GM19372 (cell line): ENCODE data around the gene SLC9A1.
"Not testable (repeated sequence)": the region's sequence is repeated elsewhere in the genome, so short reads cannot be mapped to it uniquely, and the experiment has no call there.

Source experiments
- ATAC-seq: cut with Tn5 transposase; IDR thresholded peaks from one replicate; pipeline ENCODE4 v1.9.1; 2021; ENCODE audit warnings: mild to moderate bottlenecking, low read depth, moderate library complexity; ENCODE audit not compliant: unreplicated experiment

The SLC9A1 gene

DNA sequence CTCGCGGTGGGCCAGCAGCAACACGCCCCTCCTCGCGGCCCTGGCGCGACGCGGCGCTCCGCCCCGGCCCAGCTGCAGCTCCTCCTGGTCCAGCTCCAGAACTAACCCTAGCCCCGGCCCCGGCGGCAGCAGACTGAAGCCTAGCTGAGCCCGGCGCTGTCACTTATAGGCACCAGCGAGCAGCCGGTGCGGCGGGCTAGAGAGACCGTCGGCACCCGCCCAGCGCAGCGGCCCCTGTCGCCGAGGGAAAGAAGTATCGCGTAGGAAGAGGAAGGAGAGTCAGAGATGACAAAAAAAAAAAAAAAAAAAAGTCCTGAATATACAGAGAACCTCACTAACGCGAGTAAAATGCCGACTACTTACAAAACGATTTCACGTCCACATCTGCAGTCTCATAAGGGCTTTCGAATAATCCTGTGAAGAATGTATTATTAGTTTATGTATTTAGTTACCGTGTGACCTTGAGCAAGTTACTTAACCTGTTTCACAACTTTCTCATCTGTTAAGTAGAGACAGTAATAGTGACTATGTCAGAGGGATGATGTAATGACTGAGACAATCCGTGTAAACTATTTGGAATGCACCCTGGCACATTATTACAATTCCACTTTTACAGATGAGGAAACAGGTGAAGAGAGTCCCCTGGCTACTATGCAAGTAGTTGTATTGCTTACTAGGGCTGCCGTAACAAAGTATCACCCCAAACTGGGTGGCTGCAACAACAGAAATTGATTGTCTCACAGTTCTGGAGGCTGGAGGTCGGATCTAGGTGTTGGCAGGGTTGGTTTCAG lies at the start of gene SLC9A1:
TSS of gene SLC9A1 (minus strand) at position 135 of the 791 bp plus-strand sequence. CDS start 791 bp downstream, outside the sequence.
- peak; percentile 82 for ATAC-seq

DNA sequence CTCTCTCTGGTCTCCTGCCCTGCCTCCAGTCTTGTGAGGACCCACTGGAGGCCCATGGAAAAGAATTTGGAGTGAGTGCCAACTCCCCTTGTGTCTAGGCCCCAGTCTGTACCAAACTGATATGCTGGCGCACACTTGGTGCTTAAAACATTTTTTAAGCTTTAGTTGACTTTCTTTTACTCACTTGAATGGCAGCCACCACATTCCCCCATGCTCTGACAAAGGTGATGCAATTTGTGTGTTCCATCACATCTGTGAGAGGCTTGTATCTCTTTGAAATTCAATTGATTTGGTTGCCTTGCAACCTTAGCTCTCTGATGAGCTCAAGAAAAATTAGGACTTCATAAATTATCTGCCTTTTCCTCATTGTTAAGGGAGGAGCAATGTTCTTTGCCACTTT lies 49.0 kb upstream of the SLC9A1 start:
- no peak for ATAC-seq

DNA sequence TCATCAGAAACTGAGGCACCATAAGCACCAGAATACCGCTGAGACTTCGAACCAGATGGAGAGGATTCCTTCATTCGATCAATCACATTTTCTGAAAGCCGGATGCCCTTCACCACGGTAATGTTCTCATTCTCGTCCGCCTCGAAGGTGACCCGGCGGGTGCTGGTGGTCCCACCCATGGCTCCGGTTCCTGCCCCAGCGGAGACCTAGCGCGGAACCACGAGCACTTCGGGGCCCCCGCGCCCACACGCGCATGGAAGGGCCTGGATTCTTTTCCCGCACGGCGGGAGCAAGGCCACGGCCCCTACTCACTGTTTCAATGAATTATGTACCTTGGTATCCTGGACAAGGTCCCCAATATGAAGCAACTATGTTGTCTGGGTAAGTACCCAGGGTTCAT lies 46.4 kb upstream of the SLC9A1 start:
- no peak for ATAC-seq

DNA sequence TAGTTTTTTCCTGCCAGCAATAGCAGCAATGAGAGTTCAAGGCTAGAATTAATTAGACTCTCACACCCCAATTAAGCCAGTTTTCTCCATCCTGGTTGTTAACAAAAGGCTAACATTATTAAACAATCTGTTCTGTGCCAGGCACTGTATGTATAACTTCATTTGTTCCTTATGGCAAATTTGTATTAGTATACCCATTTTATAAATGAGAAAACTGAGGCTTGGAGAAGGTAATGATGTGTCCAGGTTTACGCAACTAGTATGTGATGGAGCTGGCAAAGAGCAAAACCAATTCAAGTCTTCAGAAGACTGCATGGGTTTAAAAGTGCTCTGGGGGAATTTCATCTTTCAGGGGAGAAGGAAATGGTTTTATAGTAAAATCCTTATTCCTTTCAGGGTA lies 38.3 kb upstream of the SLC9A1 start:
- ATAC-seq, result no peak

DNA sequence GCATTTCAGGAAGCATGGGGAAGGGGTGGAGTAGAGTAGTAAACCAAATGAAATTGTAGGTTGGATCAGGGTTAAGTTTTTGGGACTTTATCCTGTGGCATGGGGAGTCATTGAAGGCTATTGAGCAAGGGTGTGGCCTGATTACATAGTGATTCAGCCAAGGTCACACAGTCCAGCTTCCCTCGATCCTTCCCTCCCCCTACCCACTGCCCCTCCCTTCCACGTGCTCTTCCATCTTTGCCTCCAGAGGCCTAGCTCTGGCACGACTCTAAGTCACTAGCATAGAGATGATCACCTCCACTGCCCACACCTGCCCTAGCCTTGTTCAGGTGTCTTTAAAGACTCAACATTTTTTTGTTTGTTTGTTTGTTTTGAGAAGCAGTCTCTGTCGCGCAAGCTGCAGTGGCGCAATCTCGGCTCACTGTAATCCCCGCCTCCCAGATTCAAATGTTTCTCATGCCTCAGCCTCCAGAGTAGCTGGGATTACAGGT lies 37.2 kb upstream of the SLC9A1 start:
- ATAC-seq, result no peak

DNA sequence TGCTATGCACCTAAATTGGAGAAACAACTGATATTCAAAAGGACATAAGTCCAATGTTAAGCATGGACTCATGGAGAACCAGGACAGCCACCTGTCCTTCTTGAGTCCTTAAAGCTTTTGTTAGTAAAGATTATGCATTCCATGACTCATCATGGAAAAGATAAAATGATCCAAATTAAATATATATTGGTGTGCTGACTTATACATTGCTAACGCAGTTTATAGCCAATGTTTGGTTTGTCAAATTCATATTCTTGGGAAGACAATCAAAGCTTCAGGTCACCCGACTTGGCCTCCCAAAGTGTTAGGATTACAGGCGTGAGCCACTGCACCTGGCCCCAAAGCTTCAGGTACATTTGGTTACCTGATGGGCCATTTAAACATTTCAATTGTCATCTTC lies 29.7 kb upstream of the SLC9A1 start:
- ATAC-seq, result not testable (repeated sequence)

DNA sequence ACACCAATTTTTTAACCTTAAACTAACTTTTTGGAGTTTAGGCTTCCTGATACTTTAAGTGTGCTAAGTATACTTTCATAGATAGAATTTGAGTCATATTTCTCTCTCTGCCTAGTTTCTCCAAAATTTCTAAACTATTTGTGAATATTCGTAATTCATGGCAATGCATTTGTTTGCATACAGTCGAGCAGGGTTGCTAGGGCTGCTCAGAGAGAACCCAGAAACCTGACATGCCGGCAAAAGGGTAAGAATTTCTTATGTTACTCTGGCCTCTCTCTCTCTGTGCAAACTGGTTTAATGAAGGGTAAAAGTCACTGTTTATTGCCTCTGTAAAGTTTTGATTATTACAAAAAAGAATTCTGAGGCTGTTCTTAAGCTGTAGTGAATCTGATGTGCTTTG lies 25.1 kb upstream of the SLC9A1 start:
- no peak for ATAC-seq

DNA sequence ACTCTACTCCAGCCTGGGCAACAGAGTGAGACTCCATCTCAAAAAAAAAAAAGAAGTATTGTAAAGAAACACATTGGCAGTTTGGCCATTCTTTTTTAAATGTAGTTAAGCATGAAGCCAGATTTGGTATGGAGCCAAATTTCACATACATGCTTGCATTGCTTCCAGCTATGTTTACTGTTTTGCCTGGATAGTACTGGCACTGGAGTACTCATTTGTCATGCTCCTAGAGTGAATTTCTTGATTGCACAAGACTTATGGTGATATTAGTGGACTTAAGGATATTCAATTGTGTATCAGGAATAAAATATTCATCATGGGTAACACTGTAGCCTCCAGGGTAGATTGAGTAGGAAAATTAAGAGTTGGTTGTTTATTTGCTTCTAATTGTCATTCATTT lies 24.5 kb upstream of the SLC9A1 start:
- ATAC-seq, result no peak

DNA sequence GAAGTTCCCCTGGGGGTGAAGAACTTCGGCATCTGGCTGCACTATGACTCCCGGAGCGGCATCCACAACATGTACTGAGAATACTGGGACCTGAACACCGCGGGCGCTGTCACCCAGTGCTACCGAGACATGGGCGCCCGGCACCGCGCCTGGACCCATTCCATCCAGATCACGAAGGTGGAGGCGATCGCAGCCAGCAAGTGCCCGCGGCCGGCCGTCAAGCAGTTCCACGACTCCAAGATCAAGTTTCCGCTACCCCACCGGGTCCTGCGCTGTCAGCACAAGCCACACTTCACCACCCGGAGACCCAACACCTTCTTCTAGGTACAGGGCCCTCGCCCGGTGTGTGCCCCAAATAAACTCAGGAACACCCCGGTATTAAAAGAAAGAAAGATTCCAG lies 22.0 kb upstream of the SLC9A1 start:
- ATAC-seq, result no peak

DNA sequence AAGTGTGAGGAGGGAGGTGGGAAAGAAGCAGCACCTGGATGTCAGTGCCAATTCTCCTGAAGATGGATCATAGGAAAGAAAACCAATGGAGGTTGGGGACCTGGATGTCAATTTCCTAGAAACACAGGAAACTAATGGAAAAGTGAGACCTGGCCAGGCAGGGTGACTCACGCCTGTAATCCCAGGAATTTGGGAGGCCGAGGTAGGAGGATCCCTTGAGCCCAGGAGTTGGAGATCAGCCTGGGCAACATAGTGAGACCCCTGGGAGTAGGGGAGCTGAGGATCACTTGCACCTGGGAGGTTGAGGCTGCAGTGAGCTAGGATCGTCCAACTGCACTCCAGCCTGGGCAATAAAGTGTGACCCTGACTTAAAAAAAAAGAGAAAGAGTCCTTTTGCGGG lies 21.4 kb upstream of the SLC9A1 start:
- ATAC-seq, result no peak

DNA sequence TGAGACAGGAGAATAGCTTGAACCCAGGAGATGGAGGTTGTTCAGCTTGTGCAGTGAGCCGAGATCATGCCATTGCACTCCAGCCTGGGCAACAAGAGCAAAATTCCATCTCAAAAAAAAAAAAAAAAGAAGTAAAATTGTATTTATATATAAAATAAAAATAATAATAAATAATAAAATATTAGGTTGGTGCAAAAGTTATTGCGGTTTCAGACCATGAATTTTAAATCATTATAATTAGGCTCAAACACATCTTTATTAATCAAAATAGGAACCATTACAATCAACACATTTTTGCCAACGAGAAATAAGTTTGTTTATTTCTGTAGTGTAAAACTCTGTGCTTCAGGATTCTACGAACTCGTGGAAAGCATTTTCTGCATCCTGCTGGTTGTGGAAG lies 18.1 kb upstream of the SLC9A1 start:
- ATAC-seq, result not testable (repeated sequence)

DNA sequence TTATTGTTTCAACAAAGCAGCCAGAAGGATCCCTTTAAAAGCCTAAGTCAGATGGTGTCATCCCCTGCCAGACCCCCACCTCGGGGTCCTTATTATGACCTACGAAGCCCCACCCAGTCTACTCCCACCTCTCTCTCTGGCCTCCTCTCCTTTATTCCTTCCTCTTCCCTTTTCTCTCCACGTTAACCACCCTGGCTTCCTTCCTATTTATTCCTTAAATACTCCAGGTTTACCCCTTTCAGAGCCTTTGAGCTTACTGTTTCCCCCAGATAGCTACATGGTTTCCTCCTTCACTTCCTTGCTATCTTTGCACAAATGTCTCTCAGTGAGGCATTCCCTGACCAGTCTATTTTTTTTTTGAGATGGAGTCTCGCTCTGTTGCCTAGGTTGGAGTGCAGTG lies 12.0 kb upstream of the SLC9A1 start:
- no peak for ATAC-seq

DNA sequence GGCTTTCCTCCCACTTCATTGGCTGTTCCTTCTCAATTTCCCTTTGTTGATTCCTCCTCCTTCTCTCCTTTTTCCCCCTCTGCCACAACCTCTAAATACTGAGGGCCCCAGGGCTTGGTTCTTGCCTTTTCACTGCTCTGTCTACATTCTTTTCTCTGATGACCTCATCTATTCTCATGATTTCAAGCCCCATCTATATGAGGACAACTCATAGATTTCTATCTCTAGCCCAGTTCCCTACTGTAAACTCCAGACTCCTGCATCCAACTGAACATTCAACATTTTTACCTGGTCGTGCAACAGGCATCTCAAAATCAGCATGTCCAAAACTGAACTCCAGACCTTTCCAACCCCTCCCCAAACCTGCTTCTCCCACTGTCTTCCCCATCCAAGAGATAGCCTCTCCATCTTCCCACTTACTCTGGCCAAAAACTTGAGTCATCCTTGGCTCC lies 11.5 kb upstream of the SLC9A1 start:
- no peak for ATAC-seq

DNA sequence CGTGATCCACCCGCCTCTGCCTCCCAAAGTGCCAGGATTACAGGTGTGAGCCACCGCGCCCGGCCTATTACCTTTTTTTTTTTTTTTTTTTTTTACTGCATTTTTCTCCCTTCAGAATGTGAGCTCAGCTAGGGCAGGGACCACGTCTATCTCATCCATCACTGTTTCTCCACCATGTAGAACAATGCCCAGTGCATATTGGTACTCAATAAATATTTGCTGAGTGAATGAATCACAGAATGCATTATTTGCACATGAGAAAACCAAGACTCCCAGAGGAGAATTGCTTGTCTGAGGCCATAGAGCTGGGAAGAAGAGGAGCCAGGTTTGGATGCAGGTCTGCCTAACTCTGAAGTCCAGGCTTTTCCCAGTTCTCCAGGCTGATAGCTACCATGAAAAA lies 8.2 kb upstream of the SLC9A1 start:
- no peak for ATAC-seq

DNA sequence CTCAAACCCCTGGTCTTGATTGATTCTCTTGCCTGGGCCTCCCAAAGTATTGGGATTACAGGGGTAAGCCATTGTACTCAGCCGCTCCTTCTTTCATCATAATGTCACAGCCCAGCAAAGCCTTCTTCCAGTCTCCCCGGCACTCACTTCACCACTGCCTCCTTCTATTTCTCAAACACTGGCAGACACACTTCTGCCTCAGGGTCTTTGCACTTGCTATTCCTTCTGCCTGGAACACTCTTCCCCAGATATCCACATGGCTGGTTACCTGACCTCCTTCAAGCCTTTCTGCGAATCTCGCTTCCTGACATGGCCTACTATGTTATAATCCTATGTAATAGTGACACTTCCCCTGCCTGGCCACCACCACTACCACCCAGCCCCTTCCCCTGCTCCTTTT lies 7.2 kb upstream of the SLC9A1 start:
- no peak for ATAC-seq

DNA sequence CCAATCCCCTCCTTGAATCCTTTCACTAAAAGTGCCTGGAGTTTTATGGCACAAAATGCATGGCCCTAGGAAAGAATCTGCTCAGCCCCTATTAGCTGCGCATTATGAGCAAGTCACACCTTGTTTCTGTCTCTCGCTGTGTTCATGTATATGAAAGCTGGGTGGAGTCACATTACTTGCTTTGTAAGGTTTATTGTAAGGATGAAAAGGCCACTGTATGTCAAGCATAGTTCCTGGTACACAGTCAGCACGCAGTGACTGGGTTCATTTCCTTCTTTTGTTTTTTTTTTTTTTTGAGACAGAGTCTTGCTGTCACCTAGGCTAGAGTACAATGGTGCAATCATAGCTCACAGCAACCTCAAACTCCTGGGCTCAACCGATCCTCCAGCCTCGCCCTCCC lies 6.7 kb upstream of the SLC9A1 start:
- no peak for ATAC-seq

DNA sequence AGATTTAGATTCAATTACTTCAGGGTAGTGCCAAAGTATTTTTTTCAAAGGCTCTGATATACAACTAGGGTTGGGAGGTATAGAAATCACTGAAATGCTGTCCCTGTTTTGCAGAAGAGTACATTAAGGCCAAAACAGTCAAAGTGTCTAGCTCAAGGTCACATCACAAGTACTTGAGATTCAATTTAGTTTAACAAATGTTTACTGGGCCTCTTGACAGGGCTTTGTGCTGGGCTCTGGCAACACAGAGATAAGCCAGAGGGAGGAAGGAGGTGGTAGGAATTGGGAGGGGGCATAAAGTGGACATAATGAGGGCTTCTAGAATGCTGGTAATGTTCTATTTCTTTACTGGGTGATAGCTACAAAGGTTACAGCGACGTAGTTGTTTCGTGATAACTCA lies 2.3 kb upstream of the SLC9A1 start:
- no peak for ATAC-seq

DNA sequence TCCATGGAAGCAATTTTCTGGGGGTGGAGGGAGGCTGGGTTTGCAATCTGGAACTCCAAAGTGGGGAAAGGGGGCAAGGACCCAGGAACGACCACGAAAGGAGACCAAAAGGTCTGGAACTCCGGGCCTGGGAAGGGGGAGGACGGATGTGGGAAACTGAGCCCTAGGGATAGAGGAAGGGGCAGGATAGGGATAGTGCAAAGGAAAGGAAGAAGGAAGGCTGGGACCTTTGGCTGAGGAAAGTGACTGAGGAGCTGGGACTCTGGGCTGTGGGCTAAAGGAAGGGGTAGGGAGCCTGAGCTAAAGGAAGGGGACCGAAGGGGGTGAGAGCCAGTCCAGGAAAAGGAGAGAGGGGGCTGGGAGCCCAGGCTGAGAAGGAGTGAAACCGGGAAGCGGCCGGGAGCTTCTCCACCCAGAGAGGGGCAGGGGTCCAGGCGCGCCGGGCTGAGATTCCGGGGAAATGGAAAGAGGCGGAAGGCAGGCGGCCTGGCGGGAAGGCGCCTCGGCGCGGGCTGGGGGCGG lies 395 bp downstream of the SLC9A1 start:
- peak; percentile 5 for ATAC-seq

DNA sequence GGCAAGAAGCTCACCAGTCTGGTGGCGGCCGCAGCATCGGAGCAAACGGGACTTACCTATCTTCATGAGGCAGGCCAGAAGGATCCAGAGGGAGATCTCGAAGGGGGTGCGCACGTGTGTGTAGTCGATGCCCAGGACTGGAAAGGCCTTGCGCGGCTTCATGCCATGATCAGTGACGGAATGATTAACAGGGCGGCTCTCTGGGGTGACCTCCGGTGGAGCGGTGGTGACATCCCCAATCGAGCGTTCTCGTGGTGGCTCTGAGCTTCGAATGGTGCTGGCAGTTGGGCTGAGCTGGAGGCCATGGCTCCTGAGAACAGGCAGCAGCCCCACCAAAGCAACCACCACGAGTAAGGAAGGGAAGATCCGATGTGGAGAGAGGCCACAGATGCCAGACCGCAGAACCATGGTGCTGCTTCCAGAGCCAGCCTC lies 982 bp downstream of the SLC9A1 start:
- peak; percentile 11 for ATAC-seq

DNA sequence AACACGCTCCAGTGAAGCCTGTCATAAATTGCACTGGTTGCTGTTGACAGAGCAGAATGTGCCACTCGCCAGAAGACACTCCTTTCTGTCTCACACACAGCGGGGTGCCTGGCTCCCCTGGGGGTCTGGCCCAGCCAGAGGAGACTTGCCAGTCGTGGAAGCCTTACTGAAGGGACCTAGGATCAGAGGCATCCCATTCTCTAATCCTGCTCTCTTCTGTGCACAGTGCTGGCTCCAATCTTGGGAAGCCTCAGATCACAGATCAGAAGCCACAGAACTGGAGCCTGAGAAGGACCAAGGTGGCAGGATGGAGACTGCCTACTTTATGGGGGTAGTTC lies 1.4 kb downstream of the SLC9A1 start:
- ATAC-seq, result no peak

DNA sequence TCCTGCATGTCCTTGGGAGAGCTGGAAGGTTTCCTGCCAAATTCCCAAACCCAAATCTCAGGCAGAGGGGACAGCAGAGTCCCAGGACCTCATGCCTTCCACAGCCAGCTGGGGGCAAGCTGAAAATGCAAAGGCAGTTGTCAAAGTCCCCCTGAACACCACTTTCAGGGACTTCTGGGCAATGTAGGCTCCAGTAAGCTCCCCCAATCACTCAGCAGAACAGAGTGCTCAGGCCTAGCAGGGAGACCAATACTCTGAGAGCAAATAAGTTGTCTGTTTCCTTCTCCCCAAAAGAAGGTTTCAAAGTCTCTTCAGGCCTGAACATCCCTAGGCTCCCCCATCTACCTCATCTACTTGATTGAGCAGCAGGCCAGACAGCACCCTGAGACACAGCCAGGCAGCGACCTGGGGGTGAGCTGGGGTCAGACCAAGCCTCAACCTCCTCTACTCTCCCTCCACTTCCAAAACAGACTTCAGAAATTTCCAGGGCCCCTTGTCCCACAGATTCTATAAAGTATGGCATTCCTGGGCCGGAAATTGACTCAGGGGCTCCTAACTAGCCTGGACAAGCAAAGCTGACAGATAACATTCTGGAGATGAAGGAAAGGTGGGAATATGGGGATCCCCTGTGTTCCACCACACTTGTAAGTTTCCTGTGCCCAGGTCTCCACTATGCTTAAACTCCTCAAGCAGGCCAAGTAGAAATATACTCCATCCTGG lies 1.9 kb downstream of the SLC9A1 start:
- ATAC-seq, result no peak
